Gastroesophageal sphincter (tissue), 3 donors: Measurements from ENCODE around the gene ANKRD55.

ENCODE experiments used
- EP300 ChIP-seq: sonication (generic); formaldehyde crosslinking; IDR thresholded peaks from one replicate; pipeline ENCODE4 v1.6.1; 2017; ENCODE audit warnings: antibody characterized with exemption, mild to moderate bottlenecking
- POLR2A ChIP-seq, 2 donors: fragments of 450-650 bp; IDR thresholded peaks; one replicate each; pipeline ENCODE4 v1.6.1; 2017; ENCODE audit warnings: antibody characterized with exemption in 2 of 2, mild to moderate bottlenecking in 2 of 2, moderate library complexity in 1 of 2
- POLR2AphosphoS5 ChIP-seq: sonication (generic); formaldehyde crosslinking; IDR thresholded peaks from one replicate; pipeline ENCODE4 v1.6.1; 2017; ENCODE audit warnings: antibody characterized with exemption
- TF ChIP-seq, protein P1 (sequence below), 4 experiments: fragments of 200-600 bp in 2 of 4; fragments of 450-650 bp in 2 of 4; sonication (generic) in 1 of 4; IDR thresholded peaks; one replicate each; pipeline ENCODE4 v1.5.1; 2017 to 2019; ENCODE audit warnings: antibody characterized with exemption in 4 of 4, mild to moderate bottlenecking in 2 of 4, moderate library complexity in 2 of 4

DNA sequence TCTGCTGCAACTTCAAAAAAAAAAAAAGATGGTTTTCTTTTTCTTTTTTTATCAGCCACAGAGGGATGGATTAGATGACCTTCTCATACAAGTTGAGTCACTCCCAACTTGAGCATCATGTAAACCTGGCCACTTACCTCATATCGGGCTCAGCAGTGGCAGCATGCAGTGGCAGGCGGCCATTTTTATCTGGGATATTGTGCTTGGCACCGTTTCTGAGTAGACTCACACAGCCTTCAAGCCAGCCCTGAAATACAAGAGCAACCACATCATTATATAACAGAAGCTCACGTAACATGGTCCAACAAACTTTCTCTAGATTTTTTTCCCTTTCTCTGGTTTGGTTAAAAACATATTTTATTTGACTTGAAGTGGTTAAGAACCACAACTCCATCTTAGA is 62.6 kb downstream of the ANKRD55 start:
- TF ChIP-seq, protein P1, sequence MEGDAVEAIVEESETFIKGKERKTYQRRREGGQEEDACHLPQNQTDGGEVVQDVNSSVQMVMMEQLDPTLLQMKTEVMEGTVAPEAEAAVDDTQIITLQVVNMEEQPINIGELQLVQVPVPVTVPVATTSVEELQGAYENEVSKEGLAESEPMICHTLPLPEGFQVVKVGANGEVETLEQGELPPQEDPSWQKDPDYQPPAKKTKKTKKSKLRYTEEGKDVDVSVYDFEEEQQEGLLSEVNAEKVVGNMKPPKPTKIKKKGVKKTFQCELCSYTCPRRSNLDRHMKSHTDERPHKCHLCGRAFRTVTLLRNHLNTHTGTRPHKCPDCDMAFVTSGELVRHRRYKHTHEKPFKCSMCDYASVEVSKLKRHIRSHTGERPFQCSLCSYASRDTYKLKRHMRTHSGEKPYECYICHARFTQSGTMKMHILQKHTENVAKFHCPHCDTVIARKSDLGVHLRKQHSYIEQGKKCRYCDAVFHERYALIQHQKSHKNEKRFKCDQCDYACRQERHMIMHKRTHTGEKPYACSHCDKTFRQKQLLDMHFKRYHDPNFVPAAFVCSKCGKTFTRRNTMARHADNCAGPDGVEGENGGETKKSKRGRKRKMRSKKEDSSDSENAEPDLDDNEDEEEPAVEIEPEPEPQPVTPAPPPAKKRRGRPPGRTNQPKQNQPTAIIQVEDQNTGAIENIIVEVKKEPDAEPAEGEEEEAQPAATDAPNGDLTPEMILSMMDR (IDR thresholded peaks at IDR 0.05) = no peak
- TF ChIP-seq POLR2AphosphoS5 (no peak), POLR2A (IDR thresholded peaks at IDR 0.05) (no peak), EP300 (no peak)
